Measurements from ENCODE around the gene PRUNE2.
"Not testable (repeated sequence)": the region's sequence is repeated elsewhere in the genome, so short reads cannot be mapped to it uniquely, and the experiment has no call there.

The PRUNE2 gene

GRCh38 chr9:76616780-76617179, 289.1 kb downstream of the PRUNE2 start:
- no peak for DNase-seq

DNA sequence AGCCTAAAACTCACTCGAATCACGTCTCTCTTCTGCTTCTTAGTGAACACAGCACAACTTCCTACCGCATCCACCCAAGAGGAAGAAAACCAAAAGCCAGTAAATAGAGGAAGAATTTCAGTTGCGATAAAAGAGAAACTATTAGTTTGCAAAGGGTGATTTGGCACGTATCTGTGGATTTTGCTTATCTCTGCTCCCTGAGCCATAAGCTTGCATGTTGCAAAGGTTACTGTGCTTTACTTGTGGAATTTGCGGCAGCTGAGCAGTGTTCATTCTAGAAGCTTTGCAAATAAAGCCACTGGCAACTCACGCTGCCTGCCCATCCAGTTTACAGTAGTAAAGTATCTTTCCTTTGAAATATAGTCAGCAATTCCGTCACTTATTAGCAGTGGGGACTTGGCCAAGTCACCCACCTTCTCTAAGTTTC, 290.7 kb downstream of the PRUNE2 start:
- DNase-seq, result no peak

DNA sequence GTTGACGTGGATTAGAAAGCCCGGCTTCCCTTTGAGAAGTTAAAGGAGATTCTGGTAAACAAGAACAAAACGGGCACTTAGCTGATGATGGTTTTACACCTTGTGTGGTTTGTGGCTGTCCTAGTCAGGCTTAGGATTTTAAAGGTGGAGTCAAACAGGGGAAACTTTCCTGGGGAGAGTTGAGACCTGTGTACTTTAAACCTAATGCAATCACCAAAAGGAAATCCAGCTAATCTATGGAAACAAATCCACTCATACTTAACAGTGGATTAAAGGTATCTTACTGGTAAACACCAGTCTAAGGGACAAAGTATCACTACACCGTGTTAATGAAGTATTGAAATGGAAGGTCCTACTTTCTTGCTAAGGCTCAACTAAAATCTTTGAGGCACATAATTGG, 291.9 kb downstream of the PRUNE2 start:
- DNase-seq, result no peak

GRCh38 chr9:76613150-76613781, 292.6 kb downstream of the PRUNE2 start:
- no peak for DNase-seq

DNA sequence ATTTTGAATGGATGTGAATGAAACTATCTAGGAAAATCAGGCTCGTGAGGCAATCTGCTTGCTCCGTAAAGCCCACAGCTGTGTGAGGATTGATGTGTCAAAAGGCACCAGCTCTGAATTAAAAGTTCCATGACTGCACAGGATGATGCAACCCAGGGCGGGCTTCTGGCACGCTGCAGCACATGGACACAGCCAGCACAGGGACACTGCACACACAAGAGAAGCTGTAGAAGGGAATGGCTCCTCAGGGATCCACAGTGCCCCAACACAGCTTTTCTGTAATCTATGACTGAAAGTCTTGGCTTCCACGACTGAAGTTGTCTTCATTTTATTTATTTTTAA, 295.9 kb downstream of the PRUNE2 start:
- DNase-seq, result no peak

DNA sequence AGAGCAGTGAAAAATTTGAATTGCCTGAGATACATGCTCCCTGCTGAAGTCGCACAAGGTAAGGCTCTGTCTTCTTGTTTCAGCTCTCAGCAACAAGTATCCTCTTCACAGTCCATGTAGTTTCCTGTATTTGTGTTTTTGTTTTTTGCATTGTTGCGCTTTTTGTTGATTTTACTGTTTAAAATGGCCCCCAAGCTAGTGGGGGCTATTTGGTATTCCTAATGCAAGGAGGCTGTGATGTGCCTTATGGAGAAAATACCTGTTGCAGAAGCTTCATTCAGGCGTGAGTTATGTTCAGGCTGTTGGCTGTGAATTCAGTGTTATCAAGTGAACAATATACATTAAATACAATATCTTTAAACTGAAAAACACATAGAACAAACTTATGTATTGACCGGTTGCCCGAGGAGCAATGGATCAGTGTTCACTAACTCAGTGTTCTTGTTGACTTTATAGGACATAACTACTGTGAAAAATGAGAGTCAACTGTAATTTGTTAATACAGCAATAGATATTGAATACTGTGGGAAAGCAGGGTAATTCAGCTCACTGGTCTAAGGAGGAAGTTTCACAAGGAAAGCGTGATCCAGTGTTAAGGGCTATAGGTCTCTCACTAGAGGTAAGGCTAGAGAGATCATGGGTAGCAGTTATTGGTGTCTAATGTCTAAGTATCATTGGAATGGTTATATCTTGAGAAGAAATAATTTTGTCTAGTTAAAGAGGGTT, 296.5 kb downstream of the PRUNE2 start:
- DNase-seq, result no peak

DNA sequence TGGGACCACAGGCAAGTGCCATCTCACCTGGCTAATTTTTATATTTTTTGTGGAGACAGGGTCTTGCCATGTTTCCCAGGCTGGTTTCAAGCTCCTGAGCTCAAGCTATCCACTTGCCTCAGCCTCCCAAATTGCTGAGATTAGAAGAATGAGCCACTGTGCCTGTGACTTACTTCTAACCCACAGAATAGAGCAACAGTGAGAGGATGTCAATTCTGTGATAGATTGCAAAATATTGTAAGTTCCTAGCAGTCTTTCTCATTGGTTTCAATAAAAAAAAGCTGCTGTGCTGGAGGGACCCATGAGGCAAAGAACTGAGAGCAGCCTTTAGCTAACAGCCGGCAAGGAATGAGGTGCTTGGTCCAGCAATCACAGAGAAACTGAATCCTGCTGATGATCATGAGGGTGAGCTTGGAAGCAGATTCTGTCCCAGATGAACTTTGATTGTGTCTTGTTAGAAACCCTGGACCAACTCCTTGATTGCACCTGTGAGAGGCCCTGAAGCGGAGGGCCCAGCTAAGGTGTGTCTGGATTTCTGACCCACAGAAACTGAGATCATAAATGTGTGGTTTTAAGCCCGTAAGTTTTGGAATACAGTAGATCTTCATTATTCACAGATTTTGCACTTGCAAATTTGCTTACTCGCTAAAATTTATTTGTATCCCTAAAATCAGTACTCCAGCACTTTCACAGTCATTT, 297.2 kb downstream of the PRUNE2 start:
- DNase-seq, result no peak

DNA sequence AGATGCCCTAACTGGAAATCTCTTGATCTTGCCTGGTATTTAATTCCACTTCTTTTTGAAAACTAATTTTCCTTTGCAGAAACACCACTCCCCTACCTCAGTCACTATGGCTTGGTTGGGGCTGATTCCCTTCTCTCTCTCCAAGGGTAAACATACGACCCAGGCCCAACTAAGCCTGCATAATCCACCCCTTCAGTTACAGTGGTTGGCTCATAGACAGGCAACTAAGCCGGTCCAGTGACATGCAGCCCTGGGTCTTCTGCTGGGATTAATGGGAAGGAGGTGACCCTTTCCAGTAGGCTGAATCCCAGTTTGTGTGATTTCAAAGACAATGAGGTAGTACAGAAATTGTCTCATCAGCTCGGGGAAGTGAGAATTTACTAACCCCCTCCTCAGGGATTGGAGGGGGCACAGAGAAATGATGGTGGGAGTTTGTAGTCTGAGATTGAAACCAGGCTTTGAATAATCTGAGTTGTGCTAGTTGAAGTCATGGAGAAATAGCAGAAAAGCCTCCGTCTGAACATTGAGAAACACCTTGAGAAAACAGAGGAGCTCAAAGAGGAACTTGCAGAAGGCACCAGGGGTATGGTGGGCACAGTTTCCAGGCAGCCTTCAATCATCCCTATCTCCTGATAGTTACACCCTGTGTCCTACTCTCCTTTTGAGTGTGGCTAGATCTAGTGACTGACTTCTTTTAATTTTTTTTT, 298.0 kb downstream of the PRUNE2 start:
- DNase-seq, result no peak

GRCh38 chr9:76605321-76605900, 300.5 kb downstream of the PRUNE2 start:
- no peak for DNase-seq

DNA sequence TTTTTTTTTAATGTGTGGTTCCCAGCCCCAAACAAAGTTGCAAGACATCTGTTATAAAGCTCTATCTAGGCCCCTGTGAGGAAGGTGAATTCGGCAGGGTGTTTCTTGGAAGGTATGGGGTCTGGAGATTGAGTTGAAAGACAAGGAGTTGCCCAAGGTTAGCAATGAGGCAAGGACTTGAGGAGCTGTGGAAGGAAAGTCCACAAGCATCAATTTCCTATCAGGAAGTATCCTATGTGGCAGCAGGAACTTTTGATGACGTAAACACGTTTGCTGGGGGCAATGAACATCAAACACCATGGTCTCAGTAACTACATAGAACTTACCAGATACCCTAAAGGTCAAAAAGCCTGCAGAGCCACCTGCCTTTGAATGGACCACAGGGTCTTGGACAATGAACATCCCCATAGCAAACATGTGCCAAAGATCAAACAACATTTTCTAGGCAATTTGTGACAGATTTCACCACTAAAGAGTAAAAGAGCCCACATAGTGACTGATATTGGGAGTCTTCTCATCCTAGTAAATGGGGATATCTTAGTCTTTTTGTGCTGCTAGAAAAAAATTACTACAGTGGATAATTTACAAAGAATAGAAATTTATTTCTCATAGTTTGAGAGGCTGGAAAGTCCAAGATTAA, 301.9 kb downstream of the PRUNE2 start:
- no peak for DNase-seq

DNA sequence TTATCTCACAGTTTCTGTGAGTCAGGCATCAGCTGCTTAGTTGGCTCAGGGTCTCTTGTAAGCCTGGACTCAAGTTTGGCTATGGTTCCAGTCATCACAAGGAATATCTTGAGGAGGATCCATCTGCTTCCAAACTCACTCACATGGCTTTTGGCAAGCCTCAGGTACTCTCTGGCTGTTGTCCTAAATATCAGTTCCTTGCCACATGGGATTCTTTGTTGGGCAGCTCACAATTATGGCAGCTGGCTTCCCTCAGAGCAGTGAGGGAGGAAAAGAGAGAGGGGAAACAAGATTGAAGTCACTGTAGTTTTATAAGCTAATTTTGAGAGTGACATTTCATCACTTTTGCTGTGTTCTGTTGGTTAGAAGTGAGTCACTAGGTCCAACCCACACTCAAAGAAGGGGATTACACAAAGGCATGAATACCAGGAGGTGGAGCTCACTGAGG, 302.4 kb downstream of the PRUNE2 start:
- DNase-seq, result no peak

DNA sequence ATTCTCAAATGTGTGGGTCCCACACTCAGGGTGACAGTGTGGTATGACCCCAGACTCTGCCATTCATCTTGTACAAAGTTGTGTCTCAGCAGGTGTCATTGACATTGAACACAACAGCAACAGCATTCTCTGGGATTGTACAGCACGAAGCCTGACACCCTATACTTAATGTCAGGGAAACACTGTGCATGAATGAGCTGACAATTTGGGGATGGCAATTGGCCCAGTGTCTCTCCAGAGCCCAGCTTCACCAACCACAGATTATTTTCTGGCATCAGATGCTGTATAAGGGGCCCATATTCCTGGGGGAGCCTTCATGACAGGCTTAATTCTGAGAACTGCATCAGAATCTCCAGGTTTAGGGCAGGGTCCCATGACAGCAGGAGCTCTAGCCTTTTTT, 303.7 kb downstream of the PRUNE2 start:
- no peak for DNase-seq

DNA sequence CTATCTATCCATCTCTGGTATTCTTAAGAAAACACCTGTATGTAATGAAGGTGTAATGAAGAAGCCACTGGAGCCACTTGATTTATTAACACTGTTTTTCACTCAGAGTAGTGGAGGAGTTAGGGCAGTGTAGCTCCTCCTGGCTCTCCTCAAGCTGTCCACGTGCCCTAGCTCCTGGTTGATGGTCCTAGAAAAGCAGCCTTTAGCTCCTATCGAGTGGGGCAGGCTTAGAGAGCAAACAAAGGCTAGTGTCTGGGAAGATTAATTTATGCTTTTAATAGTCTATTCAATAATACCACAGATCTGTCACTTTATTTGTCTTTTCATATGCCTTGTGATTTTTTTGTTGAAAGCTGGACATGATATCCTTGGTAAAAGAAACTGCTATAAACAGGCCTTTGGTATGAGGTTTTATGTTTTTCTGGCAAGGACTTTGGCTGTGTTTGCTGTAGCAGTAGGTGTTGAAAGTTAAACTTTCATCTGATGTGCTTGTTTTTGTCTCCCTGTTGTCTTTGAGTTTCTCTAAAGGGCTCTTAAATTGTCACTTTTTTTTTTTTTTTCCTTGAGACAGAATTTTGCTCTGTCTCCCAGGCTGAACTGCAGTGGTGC, 305.8 kb downstream of the PRUNE2 start:
- DNase-seq, result no peak

GRCh38 chr9:76598981-76599380, 306.9 kb downstream of the PRUNE2 start:
- DNase-seq, result no peak

DNA sequence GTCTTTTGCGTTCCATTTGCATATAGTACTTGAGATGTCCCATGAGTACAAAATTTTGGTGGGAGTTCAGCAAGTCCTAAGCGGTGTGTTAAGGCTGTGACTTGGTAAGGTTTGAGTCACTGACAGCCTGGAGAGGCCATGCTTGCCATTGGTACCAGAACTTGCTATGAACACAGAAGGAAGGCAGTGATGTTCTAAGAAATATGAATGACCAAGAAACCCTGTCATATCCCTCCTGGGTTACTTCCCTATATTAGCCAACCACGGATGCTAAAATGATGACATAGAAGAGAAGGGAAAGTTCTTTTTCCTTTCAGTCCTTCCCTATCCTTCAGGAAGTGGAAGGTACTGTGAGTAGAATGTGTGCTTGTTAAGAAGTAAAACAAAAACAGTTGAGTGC, 310.3 kb downstream of the PRUNE2 start:
- DNase-seq, result no peak

DNA sequence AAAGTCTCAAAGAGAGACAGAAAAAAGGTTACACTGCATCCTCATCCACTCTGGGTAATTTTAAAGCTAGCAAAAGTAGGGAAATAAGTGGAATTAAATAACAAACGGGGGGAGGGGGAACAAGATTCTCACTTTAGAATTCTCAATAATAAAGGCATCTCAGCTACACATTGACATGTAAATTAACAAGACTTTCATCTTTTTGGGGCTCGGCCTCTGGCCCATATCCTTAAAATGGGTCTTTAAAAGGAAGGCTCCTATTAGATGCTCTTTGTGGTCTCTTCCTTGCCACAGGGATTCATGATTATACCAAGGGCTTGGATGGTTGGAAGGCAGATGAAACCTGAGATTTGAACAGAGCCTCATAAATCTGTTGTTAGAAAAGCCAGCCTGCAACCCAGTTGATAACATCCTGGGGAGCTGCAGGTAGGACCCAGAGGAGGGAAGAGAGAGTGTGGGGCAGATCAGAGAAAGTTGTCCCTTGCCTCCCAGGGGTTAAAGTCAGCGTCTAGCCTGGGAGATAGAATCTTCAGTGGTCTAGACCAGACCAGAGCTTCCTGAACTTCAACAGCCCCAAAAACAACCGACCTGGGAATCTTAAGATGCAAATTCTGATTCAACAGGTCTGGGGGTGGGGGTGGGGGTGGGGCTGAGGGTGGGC, 311.0 kb downstream of the PRUNE2 start:
- DNase-seq, result no peak

GRCh38 chr9:76593961-76594735, 311.8 kb downstream of the PRUNE2 start:
- not testable (repeated sequence) for DNase-seq

GRCh38 chr9:76592974-76593347, 313.0 kb downstream of the PRUNE2 start:
- no peak for DNase-seq

GRCh38 chr9:76592091-76592973, 313.6 kb downstream of the PRUNE2 start:
- no peak for DNase-seq
